HK-2 (cell line): ENCODE measurements around the gene C14orf180.
"Not testable (repeated sequence)": the region's sequence is repeated elsewhere in the genome, so short reads cannot be mapped to it uniquely, and the experiment has no call there.

Experiments
- DNase-seq: peaks from one replicate; pipeline ENCODE4 v3.0.0-alpha.2; 2018; ENCODE audit not compliant: unreplicated experiment

Gene C14orf180

DNA sequence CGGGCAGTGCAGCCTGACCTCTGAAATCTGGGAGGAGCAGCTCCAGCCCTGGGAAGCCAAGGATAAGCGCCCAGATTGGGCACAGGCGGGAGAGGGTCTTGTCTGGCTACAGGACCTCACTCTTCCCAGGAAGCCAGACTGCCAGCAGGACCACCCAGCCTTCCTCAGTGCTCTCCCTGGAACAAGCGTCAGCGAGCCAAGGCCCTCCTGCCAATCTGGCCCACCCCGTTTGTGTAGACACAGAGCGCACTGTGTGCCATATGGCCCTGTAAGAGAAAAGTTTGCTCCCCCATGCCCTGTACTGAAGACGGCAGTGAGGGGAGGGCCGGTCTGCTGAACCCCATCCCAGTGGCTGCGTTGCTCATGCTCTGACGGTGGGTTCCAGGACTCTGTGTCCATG lies 1.2 kb upstream of the C14orf180 start:
- DNase-seq = no peak

GRCh38 chr14:104579939-104580338 lies 375 bp downstream of the C14orf180 start:
- not testable (repeated sequence) for DNase-seq

DNA sequence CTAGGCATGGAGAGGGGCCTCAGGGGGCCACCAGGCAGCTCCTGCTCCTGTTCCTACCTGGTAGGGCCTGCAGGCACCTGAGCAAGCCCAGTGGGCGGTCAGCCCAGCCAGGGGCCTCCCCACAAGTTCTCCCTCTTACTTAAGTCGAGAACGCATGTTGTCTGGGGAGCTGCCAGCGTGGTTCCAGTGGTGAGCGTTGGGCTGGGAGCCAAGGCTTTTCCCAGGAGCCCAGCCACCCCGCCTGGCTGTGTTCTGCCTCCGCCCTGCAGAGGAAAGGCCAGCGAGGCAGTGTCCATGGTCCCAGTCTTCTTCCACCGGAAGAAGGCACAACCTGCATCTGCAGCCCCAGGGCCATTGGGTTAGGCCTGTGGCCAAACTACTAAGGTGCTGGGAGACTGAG lies 1.4 kb downstream of the C14orf180 start:
- DNase-seq = no peak

GRCh38 chr14:104581521-104581920 lies 2.0 kb downstream of the C14orf180 start:
- DNase-seq = no peak

DNA sequence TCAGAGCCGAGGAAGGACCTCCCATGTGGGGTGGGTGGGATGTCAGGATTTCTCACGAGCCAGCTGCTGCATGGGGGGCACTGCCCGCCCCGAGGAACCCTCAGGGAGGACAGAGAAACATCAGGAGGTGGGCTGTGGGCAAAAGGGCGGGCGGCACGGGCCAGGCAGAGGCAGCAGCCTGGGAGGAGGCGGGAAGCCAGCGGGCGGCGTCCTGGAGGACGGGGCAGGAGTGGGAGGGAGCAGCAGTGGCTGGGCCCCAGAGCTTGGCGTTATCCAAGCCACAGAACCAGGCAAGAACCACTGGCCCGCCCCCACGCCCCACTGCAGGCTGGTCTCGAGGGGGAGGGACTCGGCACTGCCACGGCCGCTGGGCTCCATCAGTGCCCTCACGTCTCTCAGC lies 2.4 kb downstream of the C14orf180 start:
- no peak for DNase-seq

DNA sequence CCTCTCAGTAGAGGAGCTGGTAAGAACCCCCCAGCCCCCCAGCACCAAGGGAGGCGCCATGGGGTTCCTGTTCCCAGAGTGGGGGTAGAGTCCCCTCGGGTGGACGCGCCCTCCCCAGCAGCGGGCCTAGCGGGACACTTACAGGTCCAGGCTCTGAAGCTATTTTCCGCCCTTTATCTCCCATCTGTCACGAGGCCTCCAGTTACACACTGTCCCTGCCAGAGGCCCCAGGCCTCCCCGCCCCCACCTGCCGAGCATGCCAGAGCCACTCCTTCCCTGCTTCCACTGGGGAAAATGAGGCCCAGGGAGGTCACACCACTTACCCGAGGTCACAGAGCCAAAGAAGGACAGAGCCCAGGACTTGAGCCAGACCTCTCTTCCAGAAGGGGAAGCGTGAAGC lies 3.1 kb downstream of the C14orf180 start:
- no peak for DNase-seq

GRCh38 chr14:104583424-104584306 lies 4.1 kb downstream of the C14orf180 start:
- DNase-seq = no peak

DNA sequence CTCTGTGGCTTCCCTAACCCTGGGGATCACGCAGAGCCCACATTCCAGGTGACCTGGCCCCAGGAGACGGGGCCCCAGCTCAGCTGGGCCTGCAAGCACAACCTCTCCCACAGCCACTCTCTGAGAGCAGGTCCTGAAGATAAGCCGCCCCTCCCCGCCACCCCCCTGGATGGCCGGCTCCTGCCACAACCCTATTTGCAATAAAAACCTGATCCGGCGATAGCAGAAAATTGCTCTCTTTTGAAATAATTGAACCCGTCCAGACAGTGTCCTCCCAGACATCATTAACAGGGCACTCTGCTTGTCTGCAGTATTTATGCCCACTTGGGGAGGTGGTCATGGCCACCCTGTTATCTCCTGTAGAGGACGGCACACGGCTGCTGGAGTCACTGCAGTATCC lies 5.0 kb downstream of the C14orf180 start:
- DNase-seq = no peak

DNA sequence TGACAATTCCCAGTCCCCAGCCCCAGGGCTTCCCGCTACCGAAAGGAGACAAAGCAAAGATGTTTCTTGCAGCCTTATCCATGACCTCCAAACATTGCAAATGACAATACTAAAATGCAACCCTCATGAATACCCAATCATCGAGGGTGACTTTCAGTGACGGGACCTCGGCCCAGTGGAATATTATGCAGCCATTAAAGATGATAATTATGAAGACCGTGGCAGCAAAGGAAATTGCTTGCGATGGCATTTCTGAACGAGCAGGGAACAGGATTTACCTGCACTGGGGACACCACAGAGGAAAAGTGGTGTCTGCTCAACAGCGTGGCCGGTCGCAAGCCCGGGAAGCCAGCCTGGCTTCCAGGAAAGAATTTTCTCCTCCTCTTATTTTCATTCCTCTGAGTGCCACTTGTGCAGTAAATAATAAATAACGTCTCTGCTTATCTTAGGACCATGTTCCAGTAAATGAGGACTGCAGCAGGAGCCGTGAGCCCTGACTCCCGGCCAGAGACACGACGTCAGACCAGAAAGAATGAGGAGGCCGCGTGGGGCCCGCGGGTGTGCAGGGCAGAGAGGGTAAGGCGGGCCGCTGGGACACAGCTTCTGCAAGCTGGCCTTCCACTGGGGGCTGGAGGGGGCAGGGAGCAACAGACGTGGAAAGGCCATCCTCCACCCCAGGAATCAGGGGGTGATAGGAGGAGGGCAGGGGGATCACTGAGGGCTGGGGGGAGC lies 6.6 kb downstream of the C14orf180 start:
- no peak for DNase-seq

GRCh38 chr14:104586832-104587620 lies 7.5 kb downstream of the C14orf180 start:
- no peak for DNase-seq

GRCh38 chr14:104587641-104588040 lies 8.1 kb downstream of the C14orf180 start:
- no peak for DNase-seq

DNA sequence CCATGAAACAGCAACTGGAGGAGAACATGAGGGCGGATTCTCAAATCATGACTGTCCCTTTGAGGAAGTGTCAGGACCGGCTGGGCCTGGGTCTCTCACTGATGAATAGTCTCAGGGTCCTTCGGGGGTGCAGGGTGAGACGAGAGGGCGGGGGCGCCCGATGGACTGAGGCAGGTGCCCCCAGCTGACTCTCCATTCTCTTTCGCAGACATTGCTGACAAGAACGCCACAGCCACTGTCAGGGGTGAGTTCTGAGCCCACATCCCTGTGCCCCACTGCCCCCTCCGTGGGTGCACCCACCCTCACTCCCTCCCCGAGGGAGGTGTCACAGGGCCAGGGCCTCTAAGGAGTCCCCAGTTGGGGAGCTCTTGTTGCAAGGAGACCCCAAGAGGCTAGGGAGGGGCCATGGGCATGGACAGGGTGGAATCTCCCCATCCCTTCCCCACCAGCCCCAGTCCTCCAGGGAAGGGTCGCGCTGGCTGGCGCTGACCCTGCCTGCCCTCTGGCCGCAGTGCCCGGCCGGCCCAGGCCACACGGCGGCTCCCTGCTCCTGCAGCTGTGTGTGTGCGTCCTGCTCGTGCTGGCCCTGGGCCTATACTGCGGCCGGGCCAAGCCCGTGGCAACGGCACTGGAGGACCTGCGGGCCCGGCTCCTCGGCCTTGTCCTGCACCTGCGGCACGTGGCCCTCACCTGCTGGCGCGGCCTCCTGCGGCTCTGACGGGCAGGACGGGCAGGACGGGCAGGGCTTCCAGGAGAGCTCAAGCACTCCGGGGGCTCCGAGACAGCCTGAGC lies 8.7 kb downstream of the C14orf180 start:
- DNase-seq = no peak

- no peak for DNase-seq
Observed at GRCh38 chr14:104589338-104590195, 10.0 kb downstream of the C14orf180 start.

GRCh38 chr14:104590240-104590965 lies 10.8 kb downstream of the C14orf180 start:
- no peak for DNase-seq

- DNase-seq = no peak
Observed at GRCh38 chr14:104591031-104591430, 11.5 kb downstream of the C14orf180 start.

- DNase-seq = no peak
Observed at GRCh38 chr14:104591506-104592291, 12.1 kb downstream of the C14orf180 start.

DNA sequence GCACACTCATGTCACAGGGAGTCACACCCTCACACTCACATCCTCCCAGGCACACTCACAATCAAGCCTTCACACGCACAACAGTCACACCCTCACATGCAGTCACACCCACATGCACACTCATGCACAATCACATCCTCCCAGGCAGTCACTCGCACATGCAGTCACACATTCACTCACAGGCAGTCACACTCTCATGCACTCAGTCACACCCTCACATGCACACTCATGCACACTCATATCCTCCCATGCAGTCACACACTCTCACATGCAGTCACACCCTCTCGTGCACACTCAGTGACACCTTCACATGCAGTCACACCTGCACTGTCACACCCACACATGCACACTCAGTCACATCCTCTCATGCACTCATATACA lies 12.7 kb downstream of the C14orf180 start:
- DNase-seq = no peak

DNA sequence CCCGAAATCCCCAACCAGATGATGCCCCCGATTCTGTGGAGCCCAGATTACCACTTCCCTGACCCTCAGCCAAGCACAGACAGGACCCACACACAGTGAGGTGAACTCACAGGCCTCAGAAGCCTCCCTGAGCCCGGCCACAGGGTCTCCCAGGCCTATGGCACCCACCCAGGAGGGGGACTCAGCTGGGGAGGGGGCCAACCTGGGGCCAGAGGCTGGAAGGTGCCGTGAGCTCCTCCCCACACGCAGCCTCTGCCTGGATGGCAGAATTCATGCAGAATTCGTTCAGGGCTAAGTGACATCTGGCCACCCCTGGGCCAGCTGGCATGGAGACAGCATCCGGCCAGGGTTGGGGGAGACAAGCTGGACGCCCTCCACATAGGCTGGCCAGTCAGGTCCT lies 13.2 kb downstream of the C14orf180 start:
- no peak for DNase-seq

DNA sequence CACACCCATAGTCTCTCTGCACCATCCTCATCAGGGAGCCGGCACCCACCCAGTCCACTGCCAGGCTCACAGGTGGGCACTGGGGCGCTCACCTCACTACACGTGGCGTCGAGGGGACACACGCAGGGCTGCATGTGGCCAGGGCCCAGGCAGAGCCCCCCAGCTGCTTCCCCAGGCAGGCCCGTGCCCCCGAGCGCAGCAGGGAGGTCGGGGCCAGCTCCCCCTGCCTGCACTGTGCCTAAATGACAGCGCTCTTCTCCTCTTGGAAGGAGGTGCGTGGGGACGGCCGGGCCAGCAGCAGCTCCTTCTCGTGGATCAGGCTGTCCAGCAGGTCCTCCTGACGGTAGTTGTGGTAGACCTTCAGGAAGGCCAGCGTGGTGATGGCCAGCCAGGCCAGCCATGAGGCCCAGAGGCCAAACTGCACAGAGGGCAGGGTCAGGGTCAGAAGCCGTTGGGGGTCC lies 13.7 kb downstream of the C14orf180 start:
- DNase-seq = no peak
